Brain microvascular endothelial cell (primary cell): Measurements from ENCODE around the gene PUS1.

Experiments
- DNase-seq: peaks from one replicate; pipeline ENCODE4 v3.0.0-alpha.2; 2020
- H3K27ac ChIP-seq: fragments of 250-450 bp; sonication (Bioruptor Pico); 2 replicates; pipeline ENCODE4 v1.5.1; 2020; ENCODE audit warnings: mild to moderate bottlenecking, moderate library complexity
- H3K27me3 ChIP-seq: fragments of 250-450 bp; sonication (Bioruptor Pico); replicated peaks from 2 replicates; pipeline ENCODE4 v1.5.1; 2020; ENCODE audit warnings: mild to moderate bottlenecking
- H3K36me3 ChIP-seq: fragments of 250-450 bp; sonication (Bioruptor Pico); replicated peaks from 2 replicates; pipeline ENCODE4 v1.5.1; 2020; ENCODE audit warnings: mild to moderate bottlenecking
- H3K4me3 ChIP-seq: 2 replicates; pipeline ENCODE4 v1.5.1; 2011; ENCODE audit warnings: low read depth, mild to moderate bottlenecking, control low read depth, low read length, moderate library complexity
- in situ Hi-C: cut with HindIII; loops from 2 replicates; pipeline ENCODE4 v1.10.0; 2017; ENCODE audit warnings: low sequenced_read_pairs, low pct_ligation_motif_present
- TF ChIP-seq, protein P1 (sequence below): IDR thresholded peaks from 2 replicates; pipeline ENCODE4 v1.5.1; 2011; ENCODE audit warnings: low read depth, mild to moderate bottlenecking, moderate library complexity, low read length, control low read depth, inconsistent platforms; ENCODE audit errors: missing control alignments

The PUS1 gene

DNA sequence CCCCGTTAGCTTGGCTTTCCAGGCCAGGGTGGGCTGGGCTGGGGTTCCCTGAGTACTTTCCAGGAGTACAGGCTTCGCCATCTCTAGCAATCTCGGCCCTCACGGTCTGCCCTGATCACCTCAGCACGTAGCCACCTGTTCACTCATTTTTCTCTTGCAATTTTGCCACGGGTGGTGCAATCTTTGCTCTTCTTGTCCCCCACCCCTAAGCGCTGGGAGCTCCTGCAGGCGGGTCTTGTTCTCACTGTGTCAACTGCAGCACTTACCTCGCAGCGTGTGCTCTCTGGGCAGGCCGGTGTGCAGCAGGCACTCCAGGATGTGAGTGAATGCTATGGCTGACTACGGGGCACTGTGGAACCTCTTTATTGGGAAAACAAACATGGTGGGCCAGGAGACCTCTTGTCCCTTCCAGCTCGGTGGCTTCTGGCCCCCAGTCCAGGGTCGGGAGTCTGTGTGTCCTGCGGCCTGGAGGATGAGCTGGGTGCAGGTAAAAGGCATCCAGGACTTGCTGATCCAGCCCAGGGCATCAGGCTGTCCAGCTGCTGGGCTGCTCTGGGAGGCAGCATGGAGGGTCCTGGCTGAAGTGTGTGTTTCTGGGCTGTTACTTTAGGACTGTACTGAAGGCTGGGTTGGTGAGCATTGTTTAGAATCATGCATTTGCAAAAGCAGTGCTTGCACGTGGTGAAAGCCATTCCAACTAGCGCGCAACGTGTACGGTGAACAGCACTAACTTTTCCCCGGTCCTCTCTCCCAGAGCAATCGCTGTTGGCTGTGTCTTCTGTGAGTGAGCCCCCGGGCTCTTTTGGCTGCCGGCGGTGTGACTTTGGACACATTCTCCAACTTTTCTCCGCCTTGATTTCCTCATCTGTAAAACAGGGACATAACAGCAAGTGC lies 36.1 kb upstream of the PUS1 start:
- TF ChIP-seq, protein P1, sequence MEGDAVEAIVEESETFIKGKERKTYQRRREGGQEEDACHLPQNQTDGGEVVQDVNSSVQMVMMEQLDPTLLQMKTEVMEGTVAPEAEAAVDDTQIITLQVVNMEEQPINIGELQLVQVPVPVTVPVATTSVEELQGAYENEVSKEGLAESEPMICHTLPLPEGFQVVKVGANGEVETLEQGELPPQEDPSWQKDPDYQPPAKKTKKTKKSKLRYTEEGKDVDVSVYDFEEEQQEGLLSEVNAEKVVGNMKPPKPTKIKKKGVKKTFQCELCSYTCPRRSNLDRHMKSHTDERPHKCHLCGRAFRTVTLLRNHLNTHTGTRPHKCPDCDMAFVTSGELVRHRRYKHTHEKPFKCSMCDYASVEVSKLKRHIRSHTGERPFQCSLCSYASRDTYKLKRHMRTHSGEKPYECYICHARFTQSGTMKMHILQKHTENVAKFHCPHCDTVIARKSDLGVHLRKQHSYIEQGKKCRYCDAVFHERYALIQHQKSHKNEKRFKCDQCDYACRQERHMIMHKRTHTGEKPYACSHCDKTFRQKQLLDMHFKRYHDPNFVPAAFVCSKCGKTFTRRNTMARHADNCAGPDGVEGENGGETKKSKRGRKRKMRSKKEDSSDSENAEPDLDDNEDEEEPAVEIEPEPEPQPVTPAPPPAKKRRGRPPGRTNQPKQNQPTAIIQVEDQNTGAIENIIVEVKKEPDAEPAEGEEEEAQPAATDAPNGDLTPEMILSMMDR, result no peak
- DNase-seq, result no peak
- in situ Hi-C loops, result no loop called here
- Histone ChIP-seq H3K27ac (no peak overlapping the region), H3K4me3 (no peak overlapping the region), H3K27me3 (no peaks in the 10 kb centered on the region), H3K36me3 (peaks cover 2% of the 10 kb centered on the region)

DNA sequence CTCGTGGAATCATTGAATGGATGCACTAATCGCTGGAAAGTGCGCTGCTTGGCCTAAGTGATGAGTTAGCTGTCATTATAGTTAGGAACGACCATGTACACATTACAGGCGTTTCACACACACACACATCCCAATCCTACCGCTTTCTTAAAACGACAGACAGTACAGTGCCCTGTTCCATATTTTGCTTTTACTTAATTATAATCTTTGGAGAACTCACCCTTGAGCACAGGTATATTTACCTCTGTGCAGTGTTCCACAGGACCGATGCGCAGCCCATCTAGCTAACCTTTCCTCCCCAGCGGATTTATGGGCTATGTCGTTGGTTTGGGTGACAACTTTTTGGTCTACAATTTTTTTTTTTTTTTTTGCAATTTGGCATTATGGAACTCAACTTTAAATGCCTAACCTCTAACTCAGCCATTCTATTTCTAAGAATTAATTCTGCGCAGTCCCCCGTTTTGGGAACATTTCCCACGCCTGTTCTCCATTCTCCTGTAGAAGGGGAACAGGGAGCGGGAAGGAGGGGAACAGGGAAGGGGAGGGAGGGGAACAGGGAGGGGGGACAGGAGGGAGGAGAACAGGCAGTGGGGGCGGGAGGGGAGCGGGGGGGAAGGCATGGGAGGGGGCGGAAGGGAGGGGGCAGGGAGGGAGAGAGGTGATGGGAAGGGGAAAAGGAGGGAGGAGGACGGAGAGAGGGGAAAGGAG lies 35.3 kb upstream of the PUS1 start:
- peak overlapping the region; percentile 31 for H3K4me3 ChIP-seq
- H3K27ac ChIP-seq, result no peak overlapping the region
- peaks cover 2% of the 10 kb centered on the region for H3K36me3 ChIP-seq
- DNase-seq, result no peak
- no peaks in the 10 kb centered on the region for H3K27me3 ChIP-seq
- in situ Hi-C loops, result no loop called here
- TF ChIP-seq, protein P1, result no peak

DNA sequence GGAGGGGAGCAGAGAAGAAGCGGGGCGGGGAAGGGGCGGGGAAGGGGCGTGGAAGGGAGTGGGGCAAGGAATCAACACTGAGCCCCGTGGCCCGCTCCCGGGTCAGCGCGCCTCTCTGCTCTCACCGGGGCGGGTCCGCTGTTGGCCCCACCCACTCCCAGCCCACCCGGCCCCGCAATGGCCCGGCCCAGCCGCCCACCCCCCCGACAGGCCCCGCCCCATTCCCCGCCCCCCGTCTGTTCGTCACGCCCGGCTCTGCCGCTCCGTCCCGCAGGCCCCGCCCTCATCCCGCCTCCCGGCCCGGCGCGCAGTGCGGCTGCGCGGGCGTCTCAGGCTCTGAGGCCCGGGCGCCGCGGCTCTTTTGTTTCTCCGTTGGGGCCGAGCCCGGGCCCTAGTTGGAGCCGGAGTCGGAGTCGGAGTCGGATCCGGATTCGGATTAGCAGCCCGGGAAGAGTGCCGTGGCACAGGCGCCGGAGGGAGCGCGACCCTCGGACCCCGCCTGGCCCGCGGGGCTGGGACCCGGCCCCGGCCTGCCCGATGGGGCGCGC lies 34.7 kb upstream of the PUS1 start, which contains the start of gene ULK1:
Gene ULK1, plus strand, starts transcription at position 310 of the 548 bp plus-strand sequence. CDS start 380 bp downstream, outside the sequence.
- DNase-seq, result peak; percentile 75
- TF ChIP-seq, protein P1, result no peak
- no peaks in the 10 kb centered on the region for H3K27me3 ChIP-seq
- in situ Hi-C loops, result no loop called here
- peak within 1 kb of the TSS; percentile 87 for H3K27ac ChIP-seq
- H3K36me3 ChIP-seq, result peaks cover 2% of the 10 kb centered on the region
- peak within 1 kb of the TSS; percentile 67 for H3K4me3 ChIP-seq

DNA sequence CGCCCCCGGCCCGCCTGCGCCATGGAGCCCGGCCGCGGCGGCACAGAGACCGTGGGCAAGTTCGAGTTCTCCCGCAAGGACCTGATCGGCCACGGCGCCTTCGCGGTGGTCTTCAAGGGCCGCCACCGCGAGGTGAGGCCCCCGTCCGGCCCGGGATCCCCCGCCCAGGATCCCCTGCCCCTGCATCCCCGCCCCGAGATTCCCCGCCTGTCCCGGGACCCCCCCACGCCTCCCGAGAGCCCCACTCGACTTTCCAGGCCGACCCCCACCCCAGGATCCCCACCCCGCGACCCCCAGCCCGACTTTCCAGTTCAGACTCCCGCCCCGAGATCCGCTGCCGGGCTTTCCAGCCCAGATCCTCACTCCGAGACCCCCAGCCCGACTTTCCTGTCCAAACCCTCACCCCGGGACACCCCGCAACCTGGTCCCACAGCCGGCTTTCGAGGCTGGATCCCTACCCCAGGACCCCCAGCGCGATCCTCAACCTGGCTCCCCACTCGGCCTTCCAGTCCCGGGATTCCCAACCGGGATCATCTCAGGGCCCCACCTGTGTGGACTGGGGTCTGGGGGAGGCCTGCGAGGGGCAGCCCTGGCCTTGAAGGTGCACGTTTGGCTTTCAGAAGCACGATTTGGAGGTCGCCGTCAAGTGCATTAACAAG lies 34.0 kb upstream of the PUS1 start:
- TF ChIP-seq, protein P1, result no peak
- in situ Hi-C loops, result no loop called here
- Histone ChIP-seq H3K27me3 (no peaks in the 10 kb centered on the region), H3K36me3 (peaks cover 2% of the 10 kb centered on the region), H3K4me3 (peak overlapping the region; percentile 67), H3K27ac (peak overlapping the region; percentile 87)
- DNase-seq, result no peak

DNA sequence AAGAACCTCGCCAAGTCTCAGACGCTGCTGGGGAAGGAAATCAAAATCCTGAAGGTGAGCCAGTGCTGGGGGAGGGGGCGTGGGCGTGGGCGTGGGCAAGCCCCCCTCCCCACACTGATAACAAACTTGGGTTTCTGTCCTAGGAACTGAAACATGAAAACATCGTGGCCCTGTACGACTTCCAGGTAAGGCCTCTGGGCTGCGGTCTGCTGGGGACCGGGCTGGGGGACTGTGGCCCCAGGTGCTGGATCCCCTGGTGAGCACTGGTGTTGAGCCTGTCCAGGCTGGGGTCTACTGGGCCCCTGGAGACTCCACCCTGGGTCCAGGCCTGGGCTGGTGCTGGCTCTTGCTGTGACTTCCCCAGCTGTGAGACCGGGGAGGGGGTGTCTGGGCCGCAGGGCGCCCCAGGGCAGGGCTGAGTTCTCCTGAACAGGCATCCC lies 33.4 kb upstream of the PUS1 start:
- Histone ChIP-seq H3K27me3 (no peaks in the 10 kb centered on the region), H3K27ac (peak overlapping the region; percentile 87), H3K4me3 (peak overlapping the region; percentile 67), H3K36me3 (peaks cover 2% of the 10 kb centered on the region)
- in situ Hi-C loops, result no loop called here
- TF ChIP-seq, protein P1, result no peak
- DNase-seq, result no peak
